IMR-90 (cell line): Measurements from ENCODE around the gene TTC8. TPM values are rescaled to one million over a fixed set of nuclear protein-coding genes. Genes with fewer than 3 reads are reported as not detected.

Experiments
- ATAC-seq: fragments of 200-7000 bp; cut with Tn5 transposase; 2 replicates; pipeline ENCODE4 v1.9.1; 2020; ENCODE audit warnings: low read depth, mild to moderate bottlenecking, moderate library complexity
- BruUV-seq: library from RNA; stranded (reverse); fragments of 400-500 nt; replicated peaks from 2 replicates; lab custom pipeline; 2021; lab: Mats Ljungman, UMichigan
- CTCF ChIA-PET: fragments of 300-600 bp; formaldehyde crosslinking; extraction: SDS; loops from one replicate; lab custom pipeline; 2021; ENCODE audit warnings: antibody characterized with exemption; lab: Yijun Ruan, JAX
- POLR2A ChIA-PET: fragments of 300-600 bp; sonication (Branson Sonifier 250); formaldehyde crosslinking; loops from one replicate; lab custom pipeline; 2022; ENCODE audit warnings: antibody characterized with exemption; ENCODE audit not compliant: unreplicated experiment; lab: Charles Lee
- DNase-seq: peaks from one replicate; pipeline ENCODE4 v3.0.0; 2013
- H2AFZ ChIP-seq: replicated peaks from 2 replicates; pipeline ENCODE3; 2013; ENCODE audit warnings: low read length, mild to moderate bottlenecking; ENCODE audit not compliant: poor library complexity
- H2AK5ac ChIP-seq: 2 replicates; pipeline ENCODE4 v1.6.1; 2013; ENCODE audit warnings: low read depth, low read length, inconsistent platforms
- H2AK9ac ChIP-seq: replicated peaks from 2 replicates; pipeline ENCODE3; 2013; ENCODE audit warnings: mild to moderate bottlenecking, low read depth, low read length, moderate library complexity; ENCODE audit not compliant: poor library complexity
- H2BK120ac ChIP-seq: 2 replicates; pipeline ENCODE4 v1.6.1; 2013; ENCODE audit warnings: low read depth, low read length, inconsistent platforms
- H2BK15ac ChIP-seq: 3 replicates; pipeline ENCODE4 v1.6.1; 2013; ENCODE audit warnings: low read depth, low read length, inconsistent platforms
- H2BK20ac ChIP-seq: 2 replicates; pipeline ENCODE4 v1.6.1; 2013; ENCODE audit warnings: low read depth, mild to moderate bottlenecking, inconsistent platforms, low read length, moderate library complexity
- H2BK5ac ChIP-seq: 2 replicates; pipeline ENCODE4 v1.6.1; 2013; ENCODE audit warnings: mild to moderate bottlenecking, low read depth, low read length, inconsistent platforms; ENCODE audit not compliant: poor library complexity, severe bottlenecking
- H3K14ac ChIP-seq: replicated peaks from 2 replicates; pipeline ENCODE4 v1.6.1; 2013; ENCODE audit warnings: low read depth, low read length, inconsistent platforms
- H3K18ac ChIP-seq: 2 replicates; pipeline ENCODE4 v1.6.1; 2013; ENCODE audit warnings: low read depth, low read length, control low read depth
- H3K23ac ChIP-seq: 2 replicates; pipeline ENCODE4 v1.6.1; 2013; ENCODE audit warnings: low read depth, low read length, inconsistent platforms
- H3K27ac ChIP-seq: 2 replicates; pipeline ENCODE4 v1.5.1; 2013; ENCODE audit warnings: mild to moderate bottlenecking, control low read depth, low read length; ENCODE audit not compliant: insufficient read depth
- H3K27me3 ChIP-seq: 2 replicates; pipeline ENCODE4 v1.6.1; 2013; ENCODE audit warnings: low read length; ENCODE audit not compliant: control insufficient read depth, insufficient read depth
- H3K36me3 ChIP-seq: 2 replicates; pipeline ENCODE4 v1.6.1; 2013; ENCODE audit warnings: low read length, mixed read lengths; ENCODE audit not compliant: control insufficient read depth, insufficient read depth
- H3K4ac ChIP-seq: 2 replicates; pipeline ENCODE4 v1.6.1; 2013; ENCODE audit warnings: low read depth, low read length, inconsistent platforms
- H3K4me1 ChIP-seq: 2 replicates; pipeline ENCODE4 v1.6.1; 2013; ENCODE audit warnings: low read length, mixed read lengths; ENCODE audit not compliant: control insufficient read depth, insufficient read depth
- H3K4me2 ChIP-seq: 2 replicates; pipeline ENCODE4 v1.6.1; 2013; ENCODE audit warnings: low read depth, mild to moderate bottlenecking, control low read depth, low read length, moderate library complexity
- H3K4me3 ChIP-seq: 2 replicates; pipeline ENCODE4 v1.5.1; 2013; ENCODE audit warnings: low read depth, mild to moderate bottlenecking, control low read depth, low read length, moderate library complexity; ENCODE audit not compliant: insufficient read depth
- H3K56ac ChIP-seq: 2 replicates; pipeline ENCODE4 v1.6.1; 2013; ENCODE audit warnings: low read length, inconsistent platforms; ENCODE audit not compliant: insufficient read depth; ENCODE audit errors: extremely low read depth
- H3K79me1 ChIP-seq, 2 experiments: 2 replicates each; pipeline ENCODE4 v1.6.1; 2013; ENCODE audit warnings: low read length in 2 of 2, inconsistent platforms in 1 of 2, low read depth in 1 of 2
- H3K9ac ChIP-seq: 2 replicates; pipeline ENCODE4 v1.6.1; 2013; ENCODE audit warnings: low read depth, low read length, control low read depth
- H3K9me1 ChIP-seq: 2 replicates; pipeline ENCODE4 v1.6.1; 2013; ENCODE audit warnings: low read length, inconsistent platforms; ENCODE audit not compliant: insufficient read depth
- H3K9me3 ChIP-seq: 2 replicates; pipeline ENCODE4 v1.6.1; 2013; ENCODE audit warnings: low read length; ENCODE audit not compliant: control insufficient read depth, insufficient read depth
- H4K20me1 ChIP-seq: 2 replicates; pipeline ENCODE4 v1.6.1; 2013; ENCODE audit warnings: low read length, inconsistent platforms; ENCODE audit not compliant: insufficient read depth
- H4K5ac ChIP-seq: 2 replicates; pipeline ENCODE4 v1.6.1; 2013; ENCODE audit warnings: mild to moderate bottlenecking, low read depth, low read length, control low read depth
- H4K8ac ChIP-seq, 2 experiments: 2 replicates each; pipeline ENCODE4 v1.6.1; 2013; ENCODE audit warnings: low read depth in 2 of 2, low read length in 2 of 2, control low read depth in 1 of 2, inconsistent platforms in 1 of 2
- H4K91ac ChIP-seq: 2 replicates; pipeline ENCODE4 v1.6.1; 2013; ENCODE audit warnings: low read depth, low read length, inconsistent platforms; ENCODE audit not compliant: insufficient read depth
- BHLHE40 ChIP-seq: fragments of 150-350 bp; IDR thresholded peaks from 2 replicates; pipeline ENCODE4 v1.6.1; 2016; ENCODE audit warnings: mild to moderate bottlenecking, low read depth, low read length
- CEBPB ChIP-seq: IDR thresholded peaks from 2 replicates; pipeline ENCODE4 v1.6.1; 2012; ENCODE audit warnings: low read depth, low read length, improper control_type of control experiment
- CHD1 ChIP-seq: IDR thresholded peaks from 2 replicates; pipeline ENCODE4 v1.6.1; 2012; ENCODE audit warnings: low read depth, low read length, improper control_type of control experiment
- FOS ChIP-seq: fragments of 150-350 bp; IDR thresholded peaks from 2 replicates; pipeline ENCODE4 v1.6.1; 2016; ENCODE audit warnings: low read depth, low read length
- MAFK ChIP-seq: IDR thresholded peaks from 2 replicates; pipeline ENCODE4 v1.6.1; 2012; ENCODE audit warnings: low read depth, low read length, improper control_type of control experiment
- MAZ ChIP-seq: IDR thresholded peaks from 2 replicates; pipeline ENCODE4 v1.6.1; 2012; ENCODE audit warnings: low read depth, mild to moderate bottlenecking, low read length, improper control_type of control experiment, moderate library complexity, borderline replicate concordance
- MXI1 ChIP-seq: IDR thresholded peaks from 2 replicates; pipeline ENCODE4 v1.6.1; 2012; ENCODE audit warnings: low read depth, mild to moderate bottlenecking, low read length, moderate library complexity, borderline replicate concordance
- NFE2L2 ChIP-seq: fragments of 150-350 bp; IDR thresholded peaks from 2 replicates; pipeline ENCODE4 v1.6.1; 2016; ENCODE audit warnings: low read depth, mild to moderate bottlenecking, low read length
- POLR2A ChIP-seq: IDR thresholded peaks from 2 replicates; pipeline ENCODE4 v1.6.1; 2012; ENCODE audit warnings: mild to moderate bottlenecking, low read depth, low read length
- RAD21 ChIP-seq: IDR thresholded peaks from 2 replicates; pipeline ENCODE4 v1.6.1; 2012; ENCODE audit warnings: low read length, improper control_type of control experiment
- RCOR1 ChIP-seq: IDR thresholded peaks from 2 replicates; pipeline ENCODE4 v1.6.1; 2012; ENCODE audit warnings: mild to moderate bottlenecking, low read length, improper control_type of control experiment; ENCODE audit not compliant: insufficient replicate concordance
- RFX5 ChIP-seq: IDR thresholded peaks from 2 replicates; pipeline ENCODE4 v1.8.0; 2012; ENCODE audit warnings: low read depth, mild to moderate bottlenecking, low read length, moderate library complexity
- SMC3 ChIP-seq: fragments of 150-350 bp; IDR thresholded peaks from 2 replicates; pipeline ENCODE4 v1.6.1; 2016; ENCODE audit warnings: low read depth, mild to moderate bottlenecking, antibody characterized with exemption, low read length, moderate library complexity
- WGBS, 2 experiments: methylation state at CpG; one replicate each; pipeline versions ENCODE4 v1.1.5 to v1.1.7; 2013; ENCODE audit warnings: missing lambda C conversion rate in 2 of 2; ENCODE audit not compliant: insufficient read length in 1 of 2; ENCODE audit errors: extremely low coverage in 2 of 2; 5-methylcytosine and 5-hydroxymethylcytosine counted together
- dilution Hi-C: fragments of 300-500 bp; cut with HindIII; formaldehyde crosslinking; loops from one replicate; pipeline ENCODE4 v1.14.3; 2018; ENCODE audit warnings: low sequenced_read_pairs; ENCODE audit not compliant: unreplicated experiment
- in situ Hi-C: fragments of 300-500 bp; cut with MboI; formaldehyde crosslinking; loops from 3 replicates; pipeline ENCODE4 v1.14.3; 2019; ENCODE audit warnings: low sequenced_read_pairs, inconsistent platforms, mixed read lengths
- intact Hi-C: fragments of 100-400 bp; cut with micrococcal nuclease; formaldehyde crosslinking; loops from 2 replicates; pipeline ENCODE4 v1.10.0; 2022
- polyA plus RNA-seq, 3 experiments: library from polyadenylated mRNA; depleted of rRNA; stranded (reverse); fragments of >200 nt; gene quantifications; 2 replicates each; pipeline ENCODE4 v1.2.3, GENCODE V29; 2012; ENCODE audit warnings: low replicate concordance in 1 of 3
- total RNA-seq: library from RNA; depleted of rRNA; stranded (reverse); fragments of >200 nt; gene quantifications from 2 replicates; pipeline ENCODE4 v1.2.3, GENCODE V29; 2012
- TF ChIP-seq, protein P1 (sequence below): fragments of 150-350 bp; IDR thresholded peaks from 2 replicates; pipeline ENCODE4 v1.6.1; 2017; ENCODE audit warnings: mild to moderate bottlenecking, antibody characterized with exemption, low read length, low read depth
- TF ChIP-seq, protein P2 (sequence below): fragments of 150-350 bp; IDR thresholded peaks from 2 replicates; pipeline ENCODE4 v1.6.1; 2016; ENCODE audit warnings: low read depth, mild to moderate bottlenecking, low read length, moderate library complexity, borderline replicate concordance
- TF ChIP-seq, protein P3 (sequence below): conservative IDR thresholded peaks from 2 replicates; pipeline ENCODE4 v1.5.1; 2012; ENCODE audit warnings: mild to moderate bottlenecking, low read depth, low read length, improper control_type of control experiment

TTC8 gene
- total and polyA plus RNA-seq, 2 of the 4 experiments (the other 2 are of a cell fraction): 48.9 to 84.2 TPM

DNA sequence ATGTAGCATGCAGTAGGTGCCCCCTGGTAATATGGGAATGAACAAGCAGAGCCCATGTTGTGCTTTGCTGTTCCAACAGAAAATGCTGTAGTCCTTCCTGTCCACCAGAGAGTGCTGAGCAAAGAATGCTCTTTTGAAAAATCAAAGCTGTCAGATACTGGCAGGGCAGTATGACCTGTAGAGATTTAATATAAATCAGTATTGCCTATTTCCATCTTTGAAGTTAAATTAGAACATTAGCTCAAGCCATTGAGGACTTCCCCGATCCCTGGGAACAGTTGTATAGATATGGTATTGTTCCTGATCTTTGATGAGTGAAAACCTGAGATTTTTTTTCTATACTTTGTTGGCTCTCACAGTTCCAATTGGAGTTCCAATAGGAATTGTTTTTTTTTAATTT is 13.0 kb downstream of the TTC8 start:
- Histone ChIP-seq H3K4me2 (no peak overlapping the region), H3K4me1 (peaks cover 17% of the 10 kb centered on the region), H2AK9ac (no peak overlapping the region), H4K20me1 (no peaks in the 10 kb centered on the region), H3K9me1 (peaks cover 6% of the 10 kb centered on the region), H3K18ac (peak overlapping the region; percentile 69; the same call in 1 of the 2 replicates), H3K14ac (peak overlapping the region; percentile 69; the same call in 1 of the 2 replicates), H4K8ac (peak overlapping the region in 1 of 2 experiments; percentile 72; a peak in 2 of 4 replicates), H3K56ac (no peak overlapping the region), H3K23ac (0 out of 2 replicates have a peak overlapping the region, but pooled peaks have one; percentile 45), H3K27ac (no peak overlapping the region), H3K36me3 (peaks cover 4% of the 10 kb centered on the region), H2BK20ac (peak overlapping the region; percentile 69), H2AK5ac (no peak overlapping the region), H4K91ac (peak overlapping the region; percentile 67; the same call in 1 of the 2 replicates), H3K9me3 (no peaks in the 10 kb centered on the region), H3K9ac (no peak overlapping the region), H3K4me3 (no peak overlapping the region), H3K4ac (peak overlapping the region; percentile 88; the same call in 1 of the 2 replicates), H3K79me1 (peaks cover 20 to 42% of the 10 kb centered on the region in 2 experiments), H2BK120ac (peak overlapping the region; percentile 53), H4K5ac (no peak overlapping the region; the same call in 1 of the 2 replicates), H2BK5ac (peak overlapping the region; percentile 75), H2BK15ac (peak overlapping the region; percentile 81; the same call in 2 of the 3 replicates), H3K27me3 (no peaks in the 10 kb centered on the region), H2AFZ (no peak overlapping the region)
- intact Hi-C loops: no loop called here
- POLR2A ChIA-PET: no interaction called here
- CTCF ChIA-PET: interaction anchor here (0.7 to 1.3 kb wide), 2 partner anchors 170 to 799 kb away, joined by 3 to 4 read pairs; no protein-coding TSS in a partner anchor
- dilution Hi-C loops: no loop called here
- DNase-seq (no peak), ATAC-seq (no peak)
- BruUV-seq: no TSS peak
- TF ChIP-seq CEBPB (no peak), RAD21 (no peak), MAZ (no peak), POLR2A (no peak), RFX5 (no peak), MXI1 (no peak), RCOR1 (no peak), BHLHE40 (no peak), CHD1 (no peak), SMC3 (no peak), MAFK (no peak), NFE2L2 (no peak), FOS (no peak)
- TF ChIP-seq, protein P1, sequence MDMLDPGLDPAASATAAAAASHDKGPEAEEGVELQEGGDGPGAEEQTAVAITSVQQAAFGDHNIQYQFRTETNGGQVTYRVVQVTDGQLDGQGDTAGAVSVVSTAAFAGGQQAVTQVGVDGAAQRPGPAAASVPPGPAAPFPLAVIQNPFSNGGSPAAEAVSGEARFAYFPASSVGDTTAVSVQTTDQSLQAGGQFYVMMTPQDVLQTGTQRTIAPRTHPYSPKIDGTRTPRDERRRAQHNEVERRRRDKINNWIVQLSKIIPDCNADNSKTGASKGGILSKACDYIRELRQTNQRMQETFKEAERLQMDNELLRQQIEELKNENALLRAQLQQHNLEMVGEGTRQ: no peak
- TF ChIP-seq, protein P2, sequence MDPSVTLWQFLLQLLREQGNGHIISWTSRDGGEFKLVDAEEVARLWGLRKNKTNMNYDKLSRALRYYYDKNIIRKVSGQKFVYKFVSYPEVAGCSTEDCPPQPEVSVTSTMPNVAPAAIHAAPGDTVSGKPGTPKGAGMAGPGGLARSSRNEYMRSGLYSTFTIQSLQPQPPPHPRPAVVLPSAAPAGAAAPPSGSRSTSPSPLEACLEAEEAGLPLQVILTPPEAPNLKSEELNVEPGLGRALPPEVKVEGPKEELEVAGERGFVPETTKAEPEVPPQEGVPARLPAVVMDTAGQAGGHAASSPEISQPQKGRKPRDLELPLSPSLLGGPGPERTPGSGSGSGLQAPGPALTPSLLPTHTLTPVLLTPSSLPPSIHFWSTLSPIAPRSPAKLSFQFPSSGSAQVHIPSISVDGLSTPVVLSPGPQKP: no peak
- TF ChIP-seq, protein P3, sequence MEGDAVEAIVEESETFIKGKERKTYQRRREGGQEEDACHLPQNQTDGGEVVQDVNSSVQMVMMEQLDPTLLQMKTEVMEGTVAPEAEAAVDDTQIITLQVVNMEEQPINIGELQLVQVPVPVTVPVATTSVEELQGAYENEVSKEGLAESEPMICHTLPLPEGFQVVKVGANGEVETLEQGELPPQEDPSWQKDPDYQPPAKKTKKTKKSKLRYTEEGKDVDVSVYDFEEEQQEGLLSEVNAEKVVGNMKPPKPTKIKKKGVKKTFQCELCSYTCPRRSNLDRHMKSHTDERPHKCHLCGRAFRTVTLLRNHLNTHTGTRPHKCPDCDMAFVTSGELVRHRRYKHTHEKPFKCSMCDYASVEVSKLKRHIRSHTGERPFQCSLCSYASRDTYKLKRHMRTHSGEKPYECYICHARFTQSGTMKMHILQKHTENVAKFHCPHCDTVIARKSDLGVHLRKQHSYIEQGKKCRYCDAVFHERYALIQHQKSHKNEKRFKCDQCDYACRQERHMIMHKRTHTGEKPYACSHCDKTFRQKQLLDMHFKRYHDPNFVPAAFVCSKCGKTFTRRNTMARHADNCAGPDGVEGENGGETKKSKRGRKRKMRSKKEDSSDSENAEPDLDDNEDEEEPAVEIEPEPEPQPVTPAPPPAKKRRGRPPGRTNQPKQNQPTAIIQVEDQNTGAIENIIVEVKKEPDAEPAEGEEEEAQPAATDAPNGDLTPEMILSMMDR: no peak
- WGBS, 2 experiments: no CpG with 5 or more reads among the region's 1 CpG
- in situ Hi-C loops: no loop called here
